ENCODE data around the gene SLC26A9.
"Not testable (repeated sequence)": the region's sequence is repeated elsewhere in the genome, so short reads cannot be mapped to it uniquely, and the experiment has no call there.

The SLC26A9 gene

DNA sequence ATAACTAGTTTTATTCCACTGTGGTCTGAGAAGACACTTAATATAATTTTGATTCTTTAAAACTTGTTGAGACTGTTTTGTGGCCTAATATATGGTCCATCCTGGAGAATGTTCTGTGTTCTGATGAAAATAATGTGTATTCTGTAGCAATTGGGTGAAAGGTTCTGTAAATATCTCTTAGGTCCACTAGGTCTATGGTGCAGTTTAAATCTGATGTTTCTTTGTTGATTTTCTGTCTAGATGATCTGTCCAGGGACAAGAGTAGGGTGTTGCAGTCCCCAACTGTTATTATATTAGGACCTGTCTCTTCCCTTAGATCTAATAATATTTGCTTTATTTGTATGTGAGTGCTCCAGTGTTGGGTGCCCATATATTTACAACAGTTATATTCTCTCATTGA is 59.5 kb downstream of the SLC26A9 start:
- no peak for DNase-seq

DNA sequence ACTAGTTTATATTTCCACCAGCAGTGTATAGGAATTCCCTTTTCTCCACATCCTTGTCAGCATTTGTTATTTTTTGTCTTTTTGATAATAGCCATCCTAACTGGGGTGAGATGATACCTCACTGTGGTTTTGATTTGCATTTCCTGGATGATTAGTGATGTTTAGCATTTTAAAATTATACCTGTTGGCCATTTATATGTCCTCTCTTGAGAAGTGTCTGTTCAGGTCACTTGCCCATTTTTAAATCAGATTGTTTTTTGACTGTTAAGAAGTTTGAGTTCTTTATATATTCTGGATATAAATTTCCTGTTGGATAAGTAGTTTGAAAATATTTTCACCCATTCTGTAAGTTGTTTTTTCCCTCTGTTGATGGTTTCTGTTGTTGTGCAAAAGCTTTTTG is 62.3 kb downstream of the SLC26A9 start:
- no peak for DNase-seq

DNA sequence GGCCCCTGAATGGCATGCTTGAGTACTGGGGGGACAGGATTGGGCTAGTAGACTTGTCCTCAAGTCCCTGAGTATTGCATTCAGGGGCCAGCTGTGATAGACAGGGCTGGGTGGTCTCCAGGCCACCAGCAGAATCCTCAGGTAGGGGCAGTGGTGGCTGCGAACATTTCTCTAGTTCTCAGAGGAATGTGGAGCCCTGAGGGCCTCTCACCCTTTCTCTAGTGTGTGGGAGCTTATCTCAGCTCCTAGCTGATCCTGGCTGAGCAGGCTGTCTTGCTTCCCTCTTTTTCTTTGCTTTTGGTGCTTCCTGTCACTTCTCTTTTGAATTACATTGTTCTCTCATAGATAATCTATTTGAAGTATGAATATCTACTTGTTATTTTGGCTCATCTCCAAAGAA is 63.3 kb downstream of the SLC26A9 start:
- DNase-seq: no peak

DNA sequence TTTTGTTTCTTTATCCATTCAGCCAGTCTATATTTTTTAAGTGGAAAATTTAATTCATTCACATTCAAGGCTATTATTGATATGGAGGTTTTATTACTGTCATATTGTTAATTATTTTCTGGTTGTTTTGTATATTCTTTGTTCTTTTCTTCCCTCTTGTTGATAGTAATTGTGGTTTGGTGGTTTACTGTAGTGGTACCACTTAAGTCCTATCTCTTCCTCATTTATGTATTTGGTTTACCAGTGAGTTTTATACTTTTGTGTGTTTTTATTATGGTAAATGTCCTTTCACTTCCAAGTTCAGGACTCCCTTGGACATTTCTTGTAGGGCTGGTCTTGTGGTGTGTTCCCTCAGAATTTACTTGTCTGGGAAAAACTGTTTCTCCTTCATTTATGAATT is 65.2 kb downstream of the SLC26A9 start:
- DNase-seq: no peak

DNA sequence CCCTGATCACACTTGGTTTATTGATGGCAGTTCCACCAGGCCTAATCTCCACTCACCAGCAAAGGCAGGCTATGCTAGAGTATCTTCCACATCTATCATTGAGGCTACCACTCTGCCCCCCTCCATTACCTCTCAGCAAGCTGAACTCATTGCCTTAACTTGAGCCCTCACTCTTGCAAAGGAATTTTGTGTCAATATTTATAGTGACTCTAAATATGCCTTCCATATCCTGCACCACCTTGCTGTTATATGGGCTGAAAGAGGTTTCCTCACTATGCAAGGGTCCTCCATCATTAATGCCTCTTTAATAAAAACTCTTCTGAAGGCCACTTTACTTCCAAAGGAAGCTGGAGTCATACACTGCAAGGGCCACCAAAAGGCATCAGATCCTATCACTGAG is 70.1 kb downstream of the SLC26A9 start:
- not testable (repeated sequence) for DNase-seq

DNA sequence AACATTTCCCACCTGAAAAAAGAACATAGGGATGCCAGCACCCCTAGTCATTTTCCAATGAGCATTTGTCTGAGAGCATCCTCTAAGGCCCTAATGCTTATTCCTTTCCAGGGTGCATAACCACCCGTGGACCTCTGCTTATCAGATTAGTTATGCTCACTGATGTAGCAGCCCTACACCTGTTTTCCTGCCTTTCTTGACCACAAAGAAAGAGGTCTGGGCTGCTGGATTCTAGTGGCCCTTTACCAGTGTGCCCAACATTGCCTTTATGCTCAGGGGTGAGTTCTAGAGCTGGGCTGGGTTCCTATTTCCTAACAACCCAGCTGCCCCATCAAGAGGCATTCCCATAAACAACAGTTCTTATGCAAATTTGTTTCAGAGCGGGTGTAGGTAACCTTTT is 73.0 kb downstream of the SLC26A9 start:
- no peak for DNase-seq
